ENCODE results near the gene WEE1.
A peak's percentile ranks its signal among the peaks of the same experiment; 100 is the strongest.
"Not testable (repeated sequence)": the region's sequence is repeated elsewhere in the genome, so short reads cannot be mapped to it uniquely, and the experiment has no call there.

The WEE1 gene

GRCh38 chr11:9596926-9597464 lies 23.5 kb downstream of the WEE1 start:
- DNase-seq (ENCODE audit: low read depth): no peak

DNA sequence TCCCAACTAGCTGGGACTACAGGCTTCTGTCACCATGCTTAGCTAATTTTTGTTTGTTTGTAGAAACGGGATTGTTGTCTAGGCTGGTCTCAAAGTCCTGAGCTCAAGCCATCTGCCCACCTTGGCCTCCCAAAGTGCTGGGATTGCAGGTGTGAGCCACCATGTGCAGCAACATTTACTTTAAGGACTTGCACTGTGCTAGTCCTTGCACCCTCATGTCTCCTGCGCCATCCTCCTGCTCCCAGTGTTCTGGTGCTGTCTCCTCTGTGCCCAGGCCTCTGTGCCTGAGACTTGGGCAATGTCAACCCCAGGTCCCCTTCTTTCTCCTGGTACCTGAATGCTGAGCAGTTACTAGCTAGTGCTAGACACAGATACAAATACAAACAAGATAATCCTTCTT lies 26.7 kb downstream of the WEE1 start:
- no peak for DNase-seq (ENCODE audit: low read depth)

GRCh38 chr11:9600644-9601036 lies 27.2 kb downstream of the WEE1 start:
- DNase-seq (ENCODE audit: low read depth): no peak

- DNase-seq (ENCODE audit: low read depth): peak; percentile 81
Measured at GRCh38 chr11:9601037-9601875, 27.8 kb downstream of the WEE1 start.

DNA sequence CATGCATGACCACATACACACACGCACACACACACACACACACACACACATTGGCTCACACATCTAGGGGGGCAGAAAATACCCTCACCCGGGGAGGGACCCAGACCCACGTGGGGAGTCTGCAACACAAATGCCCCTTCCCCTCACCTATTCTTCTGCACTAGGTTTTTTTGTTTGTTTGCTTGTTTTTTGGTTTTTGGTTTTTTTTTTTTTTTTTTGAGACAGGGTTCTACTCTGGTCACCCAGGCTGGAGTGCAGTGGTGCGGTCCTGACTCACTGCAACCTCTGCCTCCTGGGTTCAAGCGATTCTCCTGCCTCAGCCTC lies 28.4 kb downstream of the WEE1 start:
- no peak for DNase-seq (ENCODE audit: low read depth)

GRCh38 chr11:9603214-9603613 lies 29.7 kb downstream of the WEE1 start:
- not testable (repeated sequence) for DNase-seq (ENCODE audit: low read depth)

DNA sequence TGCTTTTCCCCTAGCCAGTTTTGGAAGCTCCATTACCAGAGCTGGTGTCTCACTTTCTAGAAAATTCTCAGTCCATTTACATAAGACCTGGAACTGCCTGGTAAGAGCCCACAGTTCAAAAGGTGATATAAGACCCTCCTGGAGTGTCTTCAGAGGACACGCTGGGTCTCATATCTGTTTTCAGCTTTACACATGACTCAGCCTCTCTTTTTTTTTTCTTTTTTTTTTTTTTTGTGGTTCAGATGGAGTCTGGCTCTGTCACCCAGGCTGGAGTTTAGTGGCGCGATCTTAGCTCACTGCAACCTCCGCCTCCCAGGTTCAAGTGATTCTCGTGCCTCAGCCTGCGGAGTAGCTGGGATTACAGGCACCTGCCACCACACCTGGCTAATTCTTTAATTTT lies 30.7 kb downstream of the WEE1 start:
- no peak for DNase-seq (ENCODE audit: low read depth)

GRCh38 chr11:9605742-9606141 lies 32.3 kb downstream of the WEE1 start:
- no peak for DNase-seq (ENCODE audit: low read depth)

DNA sequence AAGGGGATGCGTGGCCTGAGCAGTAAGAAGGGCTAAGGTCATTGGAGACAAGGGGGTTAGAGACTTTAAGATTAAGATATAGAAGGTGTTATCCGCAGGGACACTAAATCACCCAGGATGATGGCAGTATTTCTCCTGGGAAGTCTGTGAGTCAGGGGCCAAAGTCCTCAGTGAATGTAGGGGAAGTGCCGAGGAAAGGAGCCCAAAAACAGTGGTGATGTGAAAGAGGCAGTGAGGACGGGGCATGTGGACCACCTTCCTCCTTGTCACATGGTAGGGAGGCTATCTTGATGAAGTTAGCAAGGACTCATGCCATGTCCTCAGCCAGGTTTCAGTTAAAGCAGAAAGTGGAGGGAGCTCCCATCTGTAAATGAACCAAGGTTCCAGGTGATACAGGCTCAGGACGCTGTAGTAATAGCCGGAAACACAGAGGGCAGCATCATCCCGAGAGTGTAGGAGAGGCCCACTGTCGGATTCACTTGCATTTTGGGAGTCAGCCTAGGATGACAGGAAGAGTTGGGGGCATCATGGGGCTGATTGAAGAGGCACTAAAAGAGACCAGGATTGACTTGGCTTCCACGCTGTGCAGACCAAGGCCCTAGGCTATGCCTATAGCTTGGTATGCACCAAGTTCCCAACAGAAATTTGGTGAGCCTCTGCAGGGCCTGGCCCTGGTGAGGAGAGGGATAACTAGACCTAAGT lies 33.5 kb downstream of the WEE1 start:
- no peak for DNase-seq (ENCODE audit: low read depth)

DNA sequence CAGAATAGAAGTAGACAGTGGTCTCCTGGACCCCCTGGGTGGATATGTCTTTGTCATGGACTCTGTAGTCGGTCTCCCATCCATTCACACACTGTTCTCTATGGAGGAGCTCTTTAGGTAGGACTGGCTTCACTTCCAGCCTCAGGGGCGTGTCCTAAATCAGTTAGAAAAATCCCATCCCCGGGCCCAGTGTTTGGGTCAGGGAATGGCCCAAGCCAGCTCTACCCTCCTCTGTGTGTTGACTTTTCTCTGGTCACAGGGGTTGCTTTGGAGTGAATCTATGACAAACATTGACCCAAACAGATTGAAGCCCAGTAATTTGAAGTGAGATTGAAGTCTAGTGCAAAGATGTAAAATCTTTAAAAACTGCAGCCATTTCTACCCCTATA lies 34.0 kb downstream of the WEE1 start:
- no peak for DNase-seq (ENCODE audit: low read depth)

DNA sequence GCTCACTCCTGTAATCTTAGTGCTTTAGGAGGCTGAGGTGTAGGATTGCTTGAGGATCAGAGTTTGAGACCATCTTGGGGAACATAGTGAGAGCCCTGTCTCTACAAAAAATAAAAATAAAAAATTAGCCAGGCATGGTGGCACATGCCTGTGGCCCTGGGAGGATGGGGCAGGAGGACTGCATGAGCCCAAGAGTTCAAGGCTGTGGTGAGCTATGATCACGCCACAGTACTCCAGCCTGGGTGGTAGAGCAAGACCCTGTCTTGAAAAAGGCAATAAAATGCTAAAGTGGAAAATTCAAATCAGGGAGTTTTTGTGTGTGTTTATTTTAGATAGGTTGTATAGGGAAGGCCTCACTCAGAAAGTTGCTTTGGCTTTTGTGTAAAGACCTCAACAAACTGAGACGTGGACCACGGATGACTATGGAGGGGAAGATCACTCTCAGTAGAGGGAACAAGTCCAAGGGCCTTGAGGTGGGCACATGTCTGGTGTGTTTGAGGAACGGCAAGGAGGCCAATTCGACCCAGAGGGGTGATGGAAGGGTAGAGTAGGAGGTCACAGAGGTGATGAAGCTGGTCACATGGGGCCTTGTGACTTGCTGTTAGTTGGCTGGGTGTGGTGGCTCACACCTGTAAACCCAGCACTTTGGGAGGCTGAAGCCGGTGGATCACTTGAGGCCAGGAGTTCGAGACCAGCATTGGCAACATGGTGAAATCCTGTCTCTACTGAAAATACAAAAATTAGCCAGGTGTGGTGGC lies 35.7 kb downstream of the WEE1 start:
- DNase-seq (ENCODE audit: low read depth): no peak

GRCh38 chr11:9609841-9610240 lies 36.4 kb downstream of the WEE1 start:
- no peak for DNase-seq (ENCODE audit: low read depth)

DNA sequence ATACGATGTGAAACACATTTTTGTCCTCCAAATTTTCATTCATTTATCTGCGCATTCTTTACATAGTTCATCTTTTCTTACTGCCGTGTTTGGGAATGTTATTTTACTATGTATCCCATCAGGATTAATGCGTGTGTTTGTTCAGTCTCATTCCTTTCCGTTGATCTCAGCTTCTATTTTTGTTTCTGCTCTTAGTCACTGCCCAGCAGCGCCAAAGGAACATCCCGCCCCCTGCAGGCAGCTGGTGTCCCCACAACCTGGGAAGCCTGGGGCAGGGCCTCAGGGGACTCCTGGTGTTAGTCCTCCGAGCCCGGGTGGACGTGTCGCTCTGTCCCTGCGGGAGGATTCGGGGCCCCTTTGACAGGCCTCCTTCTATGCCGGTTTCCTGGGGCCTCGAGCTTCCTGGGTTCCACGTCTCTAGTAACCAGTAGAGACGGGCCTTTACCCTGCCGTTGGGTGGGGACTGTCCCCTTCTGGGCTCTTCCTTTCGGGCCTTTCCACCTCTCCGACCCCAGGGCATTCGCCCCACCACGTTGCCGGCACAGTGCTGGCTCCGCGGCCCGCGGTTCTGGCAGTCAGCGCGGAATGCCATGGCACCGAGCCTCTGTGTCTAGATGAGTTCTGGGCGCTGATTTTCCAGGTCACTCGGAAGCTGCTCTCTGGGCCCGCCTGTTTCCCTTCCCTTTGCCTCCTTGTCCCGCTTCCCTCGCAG lies 39.8 kb downstream of the WEE1 start:
- DNase-seq (ENCODE audit: low read depth): peak; percentile 91

DNA sequence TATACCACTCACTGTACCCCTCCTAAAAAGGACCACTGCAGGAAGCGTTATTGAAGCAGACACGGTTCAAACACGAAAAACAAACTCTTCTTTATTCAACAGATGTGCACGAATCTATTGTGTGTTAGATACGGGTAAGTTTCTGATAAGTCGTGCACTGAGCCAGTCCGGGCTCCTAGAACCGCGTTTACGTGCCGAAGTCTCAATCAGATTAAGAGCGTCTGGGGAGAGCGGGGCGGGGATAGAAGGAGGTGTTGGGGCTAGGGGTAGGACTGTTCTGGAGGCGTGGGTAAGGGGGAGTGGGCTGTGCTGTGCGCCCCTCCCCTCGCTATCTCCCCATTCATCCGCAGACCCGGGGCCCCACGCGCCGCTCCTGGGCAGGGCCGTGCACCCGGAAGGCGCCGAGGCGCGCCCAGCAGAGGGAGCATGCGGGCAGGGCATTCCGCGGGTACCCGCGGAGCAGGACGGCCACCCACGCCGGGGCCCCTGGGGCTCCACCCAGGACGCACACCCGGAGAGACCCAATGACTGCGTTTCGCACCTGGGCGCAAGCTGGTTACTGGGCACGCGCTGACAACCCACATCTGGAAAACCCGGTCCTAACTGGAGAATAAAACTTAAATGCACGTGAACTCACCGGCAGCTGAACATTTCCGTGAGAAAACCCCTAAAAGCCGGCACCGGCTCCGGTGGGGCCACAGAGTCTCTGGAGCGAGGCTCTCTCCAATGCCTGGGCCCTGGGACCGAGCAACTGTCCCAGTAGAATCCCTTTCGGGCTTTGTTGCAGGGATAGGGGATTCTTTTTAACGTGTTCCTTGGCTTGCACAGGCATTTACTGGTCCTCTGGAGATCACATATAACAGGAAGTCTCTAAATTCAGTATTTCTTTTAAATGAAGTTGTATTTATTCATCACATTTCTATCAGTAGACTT lies 40.6 kb downstream of the WEE1 start:
- DNase-seq (ENCODE audit: low read depth): no peak

- no peak for DNase-seq (ENCODE audit: low read depth)
Measured at GRCh38 chr11:9615031-9615451, 41.6 kb downstream of the WEE1 start.

GRCh38 chr11:9616042-9616675 lies 42.7 kb downstream of the WEE1 start:
- no peak for DNase-seq (ENCODE audit: low read depth)

DNA sequence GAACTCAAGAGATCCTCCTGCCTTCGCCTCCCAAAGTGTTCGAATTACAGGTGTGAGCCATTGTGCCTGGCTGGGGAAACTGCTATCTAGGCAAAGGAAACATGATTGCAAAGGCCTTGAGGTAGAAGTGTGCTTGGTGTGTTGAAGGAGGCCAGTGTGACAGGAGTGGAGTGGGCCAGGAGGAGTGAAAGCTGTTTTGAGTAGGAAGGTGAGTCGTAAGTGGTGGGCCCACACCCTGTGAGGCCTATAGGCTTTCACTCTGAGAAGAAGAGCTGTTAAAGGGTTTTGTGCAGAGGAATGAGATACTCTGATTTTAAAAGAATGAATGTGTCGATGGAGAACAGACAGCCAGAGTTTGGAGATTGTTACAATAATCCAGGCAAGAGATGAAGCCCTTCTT lies 43.4 kb downstream of the WEE1 start:
- no peak for DNase-seq (ENCODE audit: low read depth)

GRCh38 chr11:9617940-9618339 lies 44.5 kb downstream of the WEE1 start:
- DNase-seq (ENCODE audit: low read depth): peak; percentile 58

DNA sequence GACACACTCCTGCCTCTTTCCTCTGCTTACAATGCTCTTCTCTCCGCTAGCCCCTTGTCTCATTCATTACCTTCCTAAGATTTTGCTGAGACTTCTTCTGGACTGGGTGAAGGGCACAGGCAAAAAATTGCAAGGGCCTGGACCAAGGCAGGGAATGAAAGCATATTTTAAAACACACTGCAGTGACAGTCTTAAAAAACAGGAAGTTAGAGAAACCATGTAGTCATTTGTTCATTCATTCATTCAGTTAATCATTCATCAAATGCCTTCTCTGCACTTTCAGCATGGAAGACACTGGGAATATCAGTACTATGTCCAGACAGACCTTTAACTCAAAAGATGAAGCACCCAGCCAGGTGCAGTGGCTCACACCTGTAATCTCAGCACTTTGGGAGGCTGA lies 45.5 kb downstream of the WEE1 start:
- DNase-seq (ENCODE audit: low read depth): no peak

DNA sequence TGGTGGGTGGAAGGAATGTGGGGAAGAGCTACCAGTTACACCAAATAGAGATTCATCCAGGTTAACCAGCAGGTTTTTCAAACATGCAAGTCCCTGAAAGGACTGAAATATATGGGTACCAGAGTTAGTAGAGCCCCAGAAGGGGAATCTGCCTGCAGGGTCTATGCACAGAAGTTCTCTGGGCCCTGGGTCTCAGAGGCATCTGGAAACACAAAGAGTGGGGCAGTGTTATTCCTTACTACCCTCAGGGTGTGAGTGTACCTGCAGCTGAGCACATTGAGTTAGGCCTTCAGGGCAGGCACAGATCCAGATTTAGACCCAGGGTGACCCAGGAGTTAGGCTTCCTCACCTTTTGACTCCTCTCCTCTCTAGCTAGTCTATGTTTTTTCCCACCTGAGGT lies 46.5 kb downstream of the WEE1 start:
- no peak for DNase-seq (ENCODE audit: low read depth)

All from stromal cell of bone marrow (primary cell).